Hematopoietic multipotent progenitor cell treated with erythropoietin and hydrocortisone succinate and interleukin-3 and kit ligand, for 17 days (in vitro differentiated cells): ENCODE measurements around the gene GP2.

Experiments used
- DNase-seq: peaks from one replicate; pipeline ENCODE4 v3.0.0-alpha.2; 2015; ENCODE audit warnings: low spot score

GP2 gene

DNA sequence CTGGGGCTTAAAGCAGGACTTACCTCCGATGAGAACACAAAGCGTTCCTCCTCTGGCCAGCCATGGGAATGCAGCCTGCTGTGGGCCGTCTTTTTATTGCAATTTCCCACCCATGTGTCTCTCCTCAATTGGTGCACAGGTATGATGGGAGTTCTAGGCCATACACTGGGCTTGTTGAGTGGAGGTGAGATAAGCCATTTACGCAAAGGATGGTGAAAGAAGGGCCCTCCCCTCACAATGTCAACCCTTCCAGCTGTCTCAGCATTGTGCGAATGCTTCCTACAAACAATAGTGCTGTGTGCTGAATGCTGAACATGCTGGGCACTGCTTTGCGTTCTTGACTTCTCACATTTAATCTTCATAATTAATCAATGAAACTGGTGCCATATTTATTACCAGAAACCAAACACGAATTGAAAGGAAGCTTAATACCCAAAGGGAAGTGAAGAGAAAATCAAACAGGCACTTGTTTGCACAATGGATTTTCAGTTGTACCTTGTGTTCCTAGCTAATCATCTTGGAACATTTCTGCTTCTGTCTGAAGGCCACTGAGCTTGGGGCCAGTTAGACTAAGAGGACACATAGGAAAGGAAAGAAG lies at the start of gene GP2:
Gene GP2 (minus strand): TSS at position 70 of the 598 bp plus-strand sequence. CDS start 1,082 bp downstream, outside the sequence.
- no peak for DNase-seq

DNA sequence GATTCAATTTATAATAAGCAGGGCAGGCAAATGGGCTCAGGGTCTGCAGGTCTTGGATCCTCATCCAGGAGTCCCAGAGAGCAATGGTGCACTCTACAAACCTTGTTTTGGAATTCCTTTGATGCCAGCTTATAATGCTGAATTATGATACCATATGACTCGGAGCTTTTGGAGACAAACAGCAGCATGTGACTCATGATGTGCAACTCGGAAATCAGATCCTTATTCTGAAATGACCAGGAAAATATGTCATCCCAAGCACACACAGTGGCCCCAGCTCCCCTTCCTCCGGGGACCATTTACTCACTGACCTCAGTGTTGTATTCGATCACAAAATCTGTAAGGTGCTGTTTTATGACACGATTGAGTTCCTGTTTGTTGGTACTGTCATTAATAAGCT lies 45.4 kb upstream of the GP2 start:
- DNase-seq, result no peak

DNA sequence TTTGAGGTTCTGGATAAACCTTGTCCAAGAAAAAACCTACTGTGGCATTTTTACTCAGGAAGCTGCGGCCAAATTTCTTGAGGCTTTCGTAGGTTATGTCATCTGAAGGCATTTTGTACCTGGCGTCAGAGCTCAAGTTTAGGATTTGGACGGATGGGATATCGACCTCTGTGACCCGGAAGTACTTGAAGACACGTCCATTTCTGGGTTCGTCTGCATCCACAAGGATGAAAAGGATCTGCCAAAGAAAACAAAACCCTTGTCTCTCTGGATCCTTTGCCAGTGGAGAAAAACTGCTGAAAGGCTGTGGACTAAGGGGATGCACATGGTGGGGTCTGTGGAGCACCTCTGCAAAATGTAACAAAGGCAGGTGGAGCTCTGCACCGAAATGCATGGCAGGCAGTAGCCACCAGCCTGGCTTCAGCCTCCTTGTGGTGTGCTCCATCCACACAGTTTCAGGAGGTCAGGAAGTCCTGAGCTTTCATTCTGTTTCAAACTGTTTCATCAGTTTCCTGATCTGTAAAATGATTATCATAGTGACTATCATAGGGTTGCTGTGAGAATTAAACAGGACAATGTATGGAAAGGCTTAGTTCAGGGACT lies 42.2 kb upstream of the GP2 start:
- DNase-seq, result no peak

DNA sequence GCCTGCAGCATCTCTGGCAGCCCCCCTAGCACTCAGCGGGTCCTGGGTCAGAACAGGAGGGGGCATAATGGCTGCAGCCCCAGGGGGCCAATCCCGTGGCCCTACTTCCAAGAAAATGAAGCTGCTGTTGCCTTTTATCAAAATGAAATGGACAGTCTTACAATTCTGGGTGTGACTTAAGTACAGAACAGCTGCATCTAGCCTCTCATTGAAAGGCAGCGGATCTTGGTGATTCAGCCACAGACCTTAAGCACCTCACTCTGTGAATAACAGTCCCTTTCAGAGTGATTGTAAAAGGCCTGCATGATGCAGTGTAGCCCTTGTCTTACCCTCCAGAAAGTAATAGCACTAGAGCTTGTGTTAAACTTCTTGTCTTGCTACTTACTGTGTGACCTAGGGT lies 36.7 kb upstream of the GP2 start:
- no peak for DNase-seq

DNA sequence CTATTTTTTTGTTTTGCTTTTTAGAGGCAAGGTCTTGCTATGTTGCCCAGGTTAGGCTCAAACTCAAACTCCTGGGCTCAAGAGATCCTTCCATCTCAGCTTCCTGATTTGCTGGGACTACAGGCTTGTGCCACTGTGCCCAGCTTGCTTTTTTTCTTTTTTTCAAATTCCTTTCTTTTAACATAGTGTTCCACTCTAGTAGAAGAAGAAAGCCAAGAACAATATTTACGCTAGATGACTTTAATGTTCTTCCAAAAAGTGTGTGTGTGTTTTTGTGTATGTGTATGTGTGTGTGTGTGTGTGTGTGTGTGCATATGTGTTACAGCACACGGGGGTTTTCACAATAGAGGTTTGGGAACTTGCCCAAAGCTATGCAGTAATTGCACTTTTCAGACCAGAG lies 35.9 kb upstream of the GP2 start:
- DNase-seq, result no peak

DNA sequence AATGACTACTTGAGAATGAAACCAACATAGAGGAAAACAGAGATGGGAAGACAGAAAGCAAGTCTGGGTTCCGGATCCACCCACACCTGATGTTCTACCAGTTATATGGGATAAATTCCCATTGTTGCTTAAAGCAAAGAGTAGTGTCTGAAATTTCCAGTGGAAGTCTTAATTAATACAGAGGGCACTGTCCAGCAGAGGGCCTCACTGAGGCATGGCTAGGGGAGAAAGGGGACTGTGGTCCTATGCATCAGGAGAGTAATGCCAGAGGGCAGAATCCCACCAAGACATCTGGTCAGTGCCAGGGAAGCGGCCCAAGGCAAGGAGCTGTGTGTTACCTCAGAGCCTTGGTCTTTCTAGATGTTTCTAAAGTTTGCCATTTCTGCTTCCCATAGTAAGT lies 32.7 kb upstream of the GP2 start:
- DNase-seq, result no peak

DNA sequence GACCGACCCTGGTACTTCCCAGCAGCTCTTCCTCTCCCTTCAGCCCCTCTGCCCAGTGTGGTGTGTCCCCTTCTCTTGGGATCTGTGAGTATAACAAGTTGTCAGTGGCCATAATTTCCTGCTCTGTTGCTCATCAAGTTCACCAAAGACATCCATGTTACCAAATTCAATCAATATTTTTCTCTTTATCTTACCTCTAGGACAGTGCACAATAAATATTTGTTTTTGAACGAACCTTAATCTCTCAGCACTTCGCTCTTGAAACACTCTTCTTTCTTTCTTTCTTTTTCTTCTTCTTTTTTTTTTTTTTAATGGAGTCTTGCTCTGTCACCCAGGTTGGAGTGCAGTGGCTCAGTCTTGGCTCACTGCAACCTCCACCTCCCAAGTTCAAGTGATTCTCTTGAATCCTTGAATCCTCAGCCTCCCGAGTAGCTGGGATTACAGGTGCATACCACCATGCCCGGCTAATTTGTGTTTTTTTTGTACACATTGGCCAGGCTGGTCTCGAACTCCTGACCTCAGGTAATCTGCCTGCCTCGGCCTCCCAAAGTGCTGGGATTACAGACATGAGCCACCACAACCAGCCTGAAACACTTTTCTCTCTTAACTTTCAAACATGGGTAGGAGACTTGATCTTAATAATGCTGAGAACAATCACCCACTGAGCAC lies 27.9 kb upstream of the GP2 start:
- no peak for DNase-seq

DNA sequence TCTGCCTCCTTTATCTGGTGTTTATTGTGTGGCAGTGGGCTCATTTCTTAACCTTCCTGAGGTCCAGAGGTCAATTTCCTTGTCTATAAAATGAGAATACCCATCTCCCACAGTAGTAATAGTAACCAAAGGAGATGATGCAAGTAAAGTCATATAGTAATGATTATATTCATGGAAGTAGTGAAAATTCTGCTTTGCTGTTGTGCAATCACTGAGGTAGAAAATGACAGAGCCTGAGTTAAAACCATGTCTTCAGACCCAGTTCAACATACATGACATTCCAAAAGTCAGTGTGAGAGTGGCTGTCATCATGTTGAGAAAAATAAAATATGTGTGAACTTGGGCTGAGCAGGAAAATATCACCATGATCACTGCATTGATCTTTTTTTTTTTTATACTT lies 26.1 kb upstream of the GP2 start:
- no peak for DNase-seq

DNA sequence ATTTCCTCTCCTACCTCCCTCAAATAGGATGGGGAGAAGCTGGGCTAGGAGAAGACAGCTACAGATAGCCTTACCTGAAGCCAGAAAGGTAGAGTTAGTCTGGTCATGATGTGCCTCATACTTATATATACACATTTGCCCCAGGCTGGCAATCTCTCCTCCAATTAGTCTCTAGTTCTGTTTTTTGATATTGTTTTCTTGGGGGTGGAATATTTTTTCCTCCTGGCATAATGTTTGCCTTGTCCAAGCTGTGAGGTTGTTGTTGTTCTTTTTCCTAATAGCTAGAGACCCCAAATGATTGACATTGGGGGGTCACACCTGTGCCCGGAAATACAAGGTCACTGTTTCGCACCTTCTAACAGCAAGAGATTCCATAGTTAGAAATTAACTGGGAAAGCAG lies 25.3 kb upstream of the GP2 start, which contains the start of gene UMOD:
Gene UMOD (minus strand): TSS at position 101 of the 400 bp plus-strand sequence. CDS start 1,978 bp downstream, outside the sequence.
- no peak for DNase-seq

DNA sequence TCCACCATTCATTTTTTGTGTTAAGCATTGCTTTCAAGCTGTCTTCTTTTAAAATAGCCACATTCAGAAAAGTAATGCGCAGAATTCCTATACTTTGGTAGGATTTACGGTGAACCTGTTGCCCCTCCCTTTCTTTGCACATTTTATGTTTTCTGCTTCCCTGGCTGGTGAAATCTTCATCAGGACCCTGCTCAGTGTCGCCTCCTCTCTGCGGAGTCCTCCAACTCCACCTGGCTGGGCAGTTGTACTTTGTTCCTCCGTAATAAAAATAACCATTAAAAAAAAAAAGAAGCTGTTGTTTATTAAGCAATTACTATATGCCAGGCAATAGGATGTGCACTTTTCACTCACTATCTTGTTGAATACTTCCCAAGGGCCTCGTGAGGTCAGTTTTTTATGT lies 22.3 kb upstream of the GP2 start:
- DNase-seq, result no peak

DNA sequence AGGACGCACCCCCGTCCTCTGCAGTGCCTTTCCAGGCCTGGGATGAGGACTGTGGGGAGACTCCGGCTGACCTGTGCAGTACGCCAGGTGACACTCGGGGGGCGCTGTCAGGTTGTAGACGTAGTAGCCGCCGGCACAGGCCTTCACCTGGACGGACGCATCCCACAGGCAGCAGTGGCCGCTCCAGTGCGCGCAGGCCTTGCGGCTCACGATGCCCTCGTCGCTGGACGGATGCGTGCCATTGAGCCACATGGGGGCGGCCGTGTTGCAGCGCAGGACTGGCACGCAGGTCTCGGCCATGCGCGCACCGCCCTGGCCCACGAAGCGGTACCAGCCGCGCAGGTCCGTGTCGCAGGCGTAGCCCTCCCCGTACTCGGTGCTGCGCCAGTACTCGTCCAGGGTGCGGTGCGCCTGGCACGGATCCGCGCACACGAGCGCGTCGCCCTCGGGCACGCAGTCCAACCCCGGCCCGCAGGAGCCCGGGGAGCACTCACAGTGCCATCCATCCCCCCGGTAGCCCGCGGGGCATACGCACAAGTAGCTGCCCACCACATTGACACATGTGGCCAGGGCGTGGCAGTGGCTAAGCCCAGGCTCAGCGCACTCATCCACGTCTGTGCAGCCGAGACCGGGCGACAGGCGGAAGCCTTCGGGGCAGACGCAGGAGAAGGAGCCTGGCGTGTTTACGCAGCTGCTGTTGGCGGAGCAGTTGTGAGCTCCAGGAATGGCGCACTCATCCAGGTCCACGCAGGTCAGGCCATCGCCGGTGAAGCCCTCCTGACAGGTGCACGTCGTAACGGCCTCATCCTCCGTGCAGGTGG lies 21.3 kb upstream of the GP2 start:
- no peak for DNase-seq

DNA sequence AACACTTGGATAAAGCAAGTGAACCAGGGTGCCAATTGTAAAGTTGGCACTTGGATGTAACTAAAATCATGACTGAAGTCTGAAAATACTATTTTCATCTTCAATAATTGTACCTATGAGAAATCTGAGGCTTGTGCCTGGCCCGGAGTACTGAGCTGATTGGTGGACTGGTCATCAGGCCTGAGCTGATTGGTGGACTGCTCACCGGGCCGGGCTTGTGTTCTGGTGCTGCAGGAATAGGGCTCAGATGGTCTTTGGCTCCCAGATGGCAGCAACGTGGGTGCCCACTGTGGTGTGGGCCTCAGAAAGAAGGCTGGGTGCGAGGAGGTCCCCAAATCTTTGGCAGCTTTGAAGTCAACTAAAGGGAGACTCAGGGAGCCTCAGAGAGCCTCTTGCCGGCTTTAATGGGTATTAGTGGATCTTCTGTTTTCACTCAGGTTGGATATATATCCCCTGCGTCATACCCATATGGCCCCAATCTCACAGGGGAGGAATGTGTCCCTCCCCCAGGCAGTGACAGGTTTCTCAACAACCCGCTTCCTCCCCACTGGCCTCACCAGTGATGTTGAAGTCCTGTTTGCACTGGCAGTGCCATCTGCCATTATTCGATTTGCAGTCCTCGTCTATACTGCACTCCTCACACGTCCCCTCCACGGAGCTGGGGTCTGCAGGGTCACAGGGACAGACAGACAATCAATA lies 20.5 kb upstream of the GP2 start:
- DNase-seq, result no peak

DNA sequence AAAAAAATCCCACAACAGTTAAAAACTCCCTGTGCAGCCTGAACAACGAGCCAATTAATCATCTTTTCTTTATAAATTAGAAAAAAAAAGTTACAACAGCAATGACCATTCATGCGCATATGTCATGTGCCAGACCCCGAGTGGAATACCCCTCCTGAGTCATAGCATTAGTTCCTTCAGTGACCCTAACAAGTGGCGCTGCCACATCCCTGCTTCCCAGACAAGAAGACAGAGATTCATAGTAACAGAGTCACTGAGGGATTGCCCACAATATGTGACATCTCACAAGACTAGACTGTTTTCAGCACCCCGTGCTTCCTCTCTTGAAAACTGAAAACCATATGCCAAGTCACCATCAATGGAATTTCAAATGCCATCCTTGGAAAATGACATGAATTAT lies 17.3 kb upstream of the GP2 start:
- no peak for DNase-seq

DNA sequence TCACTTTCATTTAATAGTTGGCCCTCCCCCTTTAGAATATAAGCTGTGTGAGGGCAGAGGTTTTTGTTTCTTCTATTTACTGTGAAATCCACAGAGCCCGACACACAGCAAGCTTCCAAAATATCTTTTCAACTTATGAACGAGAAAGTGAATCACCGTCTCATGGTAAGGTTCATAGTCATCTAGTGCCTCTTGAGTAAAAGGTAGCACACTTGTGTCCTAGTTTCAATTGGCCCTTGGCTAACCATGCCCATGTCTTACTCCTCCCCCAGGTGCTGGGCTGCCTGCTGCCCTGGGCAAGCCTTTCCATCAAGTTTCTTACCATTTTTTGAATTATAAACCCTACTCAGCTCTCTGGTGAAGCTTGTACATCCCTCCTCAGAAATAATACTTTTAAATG lies 12.4 kb upstream of the GP2 start:
- no peak for DNase-seq

DNA sequence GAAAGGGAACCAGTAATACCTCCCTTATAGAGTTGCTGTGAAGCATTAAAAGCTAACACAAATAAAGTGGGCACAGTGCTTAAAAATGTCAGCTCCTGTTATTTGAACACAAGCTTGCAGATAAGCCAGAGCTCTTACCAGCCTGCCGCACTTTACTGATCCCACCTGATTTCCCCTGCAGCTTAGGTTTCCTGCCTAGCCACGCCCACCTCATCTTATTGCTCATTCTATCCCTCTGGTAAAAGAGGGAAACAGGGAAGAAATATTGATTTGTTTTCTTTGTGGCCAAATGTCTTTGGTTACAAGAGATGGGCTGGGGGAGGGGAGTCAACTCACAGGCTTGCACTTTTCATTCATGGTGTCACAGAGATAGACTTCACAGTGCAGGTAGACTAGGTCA lies 9.6 kb upstream of the GP2 start:
- DNase-seq, result no peak

DNA sequence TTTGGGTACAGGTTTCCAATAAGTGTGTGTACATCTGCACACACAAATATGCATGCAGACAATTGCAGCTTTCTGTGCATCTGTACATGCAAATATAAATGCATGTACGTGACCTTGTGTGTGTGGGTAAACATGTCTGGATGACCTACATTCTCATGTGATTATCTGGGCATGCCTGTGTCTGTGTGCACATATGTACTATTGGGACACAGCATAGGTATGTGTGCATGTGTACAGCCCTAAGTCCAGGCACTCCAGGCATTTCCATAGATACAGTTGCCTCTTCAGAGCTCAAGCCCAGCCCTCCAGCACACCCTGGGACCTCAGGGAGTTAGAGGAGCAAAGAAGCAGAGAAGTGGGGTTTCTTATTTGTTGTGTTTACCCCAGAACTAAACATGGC lies 7.1 kb upstream of the GP2 start:
- DNase-seq, result no peak

DNA sequence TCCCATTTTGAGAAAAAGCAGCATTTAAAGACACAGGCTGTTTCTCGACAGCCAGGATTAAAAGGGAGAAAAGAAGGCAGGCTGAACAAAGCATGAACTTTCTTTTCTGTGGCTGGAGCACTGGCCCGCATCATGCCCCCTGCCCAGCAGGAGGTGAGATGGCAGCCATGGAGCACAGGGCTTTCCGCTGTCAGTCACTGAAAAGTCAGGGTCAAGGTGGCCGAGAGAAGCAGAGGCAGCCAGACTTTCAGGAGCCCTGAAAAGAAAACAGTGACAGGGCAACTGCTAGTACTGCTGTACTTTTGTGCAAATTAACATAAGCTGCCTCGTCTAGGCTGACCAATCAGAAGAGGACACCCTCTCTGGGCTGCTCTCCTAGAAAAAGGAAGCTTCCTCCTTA lies 5.8 kb upstream of the GP2 start:
- DNase-seq, result no peak

DNA sequence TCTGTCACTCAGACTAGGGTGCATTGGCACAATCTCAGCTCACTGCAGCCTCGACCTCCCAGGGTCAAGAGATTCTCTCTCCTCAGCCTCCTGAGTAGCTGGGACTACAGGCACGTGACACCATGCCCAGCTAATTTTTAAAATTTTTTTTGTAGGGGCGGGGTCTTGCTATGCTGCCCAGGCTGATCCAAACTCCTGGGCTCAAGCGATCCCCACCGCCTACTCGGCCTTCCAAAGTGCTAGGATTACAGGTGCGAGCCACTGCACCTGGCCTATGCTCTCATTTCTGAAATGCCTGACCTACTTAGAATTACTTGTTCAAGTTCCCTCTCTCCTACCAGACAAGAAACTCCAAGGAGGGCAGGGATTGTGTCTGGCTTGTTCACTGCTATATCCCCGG lies 5.1 kb upstream of the GP2 start:
- no peak for DNase-seq

DNA sequence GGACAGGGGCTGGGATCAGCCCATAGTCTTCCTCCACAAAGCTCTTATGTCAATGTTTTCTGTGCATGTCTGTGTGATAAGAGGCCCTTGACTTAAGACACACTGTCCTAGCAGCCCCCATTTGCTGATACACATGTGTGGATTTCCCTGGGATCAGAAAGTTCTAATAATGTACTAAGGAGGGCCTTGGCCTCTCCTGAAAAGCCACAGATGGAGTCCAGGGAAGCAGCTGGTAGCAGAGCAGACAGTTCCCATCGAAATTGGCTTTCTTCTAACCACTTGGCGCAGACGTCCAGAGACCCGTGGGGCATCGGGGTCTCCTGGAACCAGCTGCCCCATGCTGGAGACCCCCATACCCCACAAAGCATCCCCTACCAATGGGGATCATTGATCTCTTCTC lies 4.3 kb upstream of the GP2 start:
- DNase-seq, result no peak

DNA sequence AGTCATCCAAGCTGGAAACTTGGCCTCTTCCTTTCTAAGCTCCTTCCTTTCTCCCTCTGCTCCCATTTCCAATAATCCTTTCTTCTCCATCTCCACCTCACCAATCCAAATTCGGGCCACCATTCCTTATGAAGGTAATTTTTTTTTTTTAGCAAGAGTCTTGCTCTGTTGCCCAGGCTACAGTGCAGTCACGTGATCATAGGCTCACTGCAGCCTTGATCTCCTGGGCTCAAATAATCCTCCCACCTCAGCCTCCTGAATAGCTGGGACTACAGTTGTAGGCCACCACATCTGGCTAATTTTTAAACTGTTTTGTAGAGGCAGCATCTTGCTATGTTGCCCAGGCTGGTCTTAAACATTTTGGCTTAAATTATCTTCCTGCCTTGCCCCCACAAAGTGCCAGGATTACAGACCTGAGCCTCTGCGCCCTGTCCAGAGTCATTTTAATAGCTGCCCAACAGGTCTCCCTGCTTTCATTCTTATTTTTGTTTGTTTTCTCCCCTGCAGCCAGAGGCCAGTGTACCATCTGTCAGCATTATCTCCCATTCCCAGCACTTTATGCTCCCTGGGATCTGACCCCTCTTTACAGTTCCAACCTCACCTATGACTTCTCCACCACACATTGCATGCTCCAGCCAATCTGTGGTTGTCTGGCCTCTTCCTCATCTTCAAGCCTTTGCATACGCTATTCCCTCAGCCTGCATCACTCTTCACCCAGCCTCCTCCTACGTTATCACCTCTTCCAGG lies 2.3 kb upstream of the GP2 start:
- DNase-seq, result no peak

DNA sequence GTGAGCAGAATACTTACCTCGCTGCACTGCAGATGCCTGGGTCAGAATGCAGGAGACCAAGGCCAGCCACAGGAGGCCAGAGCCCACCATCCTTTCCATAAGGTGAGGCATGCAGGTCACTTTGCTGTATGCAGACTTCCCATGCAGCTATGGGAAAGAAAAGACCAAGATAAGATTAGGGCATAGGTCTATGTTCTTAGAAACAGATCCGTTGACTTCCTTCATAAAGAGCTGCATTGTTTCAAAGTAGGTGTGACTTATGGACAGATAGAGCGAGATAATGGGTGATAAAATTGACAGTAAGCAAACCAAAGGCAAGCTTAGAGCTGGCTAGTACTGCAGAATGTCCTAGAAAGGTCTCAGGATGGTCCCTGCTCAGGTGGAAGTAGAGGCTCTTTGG lies 992 bp downstream of the GP2 start:
- DNase-seq, result no peak

DNA sequence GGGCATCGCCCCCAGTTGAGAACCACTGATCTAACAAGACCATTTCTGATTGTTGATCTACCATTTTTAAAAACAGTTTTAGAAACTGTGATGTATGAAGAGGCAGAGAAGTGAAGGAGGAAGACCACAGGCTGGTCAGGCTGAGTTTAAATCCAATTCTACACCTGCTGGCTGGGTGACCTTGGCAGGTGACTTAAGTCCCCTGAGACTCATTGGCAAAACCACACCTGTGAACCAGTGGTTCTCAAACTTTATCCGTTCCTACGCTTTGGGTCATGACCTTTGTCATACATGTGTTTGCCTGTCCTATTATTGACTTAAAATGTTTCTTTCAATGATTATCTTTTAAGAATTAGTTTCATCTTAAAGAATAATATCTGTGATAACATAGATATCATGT lies 2.3 kb downstream of the GP2 start:
- no peak for DNase-seq
